Renal cortex interstitium (tissue), 11 donors: ENCODE results near the gene DCLK1. TPM values are rescaled to one million over a fixed set of nuclear protein-coding genes. Genes with fewer than 3 reads are reported as not detected.

Experiments used
- DNase-seq, 11 donors: peaks; one replicate each; pipeline ENCODE4 v3.0.0-alpha.2; 2013; ENCODE audit warnings: low read depth in 9 of 11, low spot score in 4 of 11; ENCODE audit errors: extremely low read depth in 1 of 11
- polyA plus RNA-seq, 3 donors: library from polyadenylated mRNA; unstranded; fragments of 120-200 nt; gene quantifications; one replicate each; pipeline ENCODE4 v1.2.1, GENCODE V29; 2013; ENCODE audit not compliant: insufficient read length in 3 of 3

Gene DCLK1
- polyA plus RNA-seq, 3 donors = 5.2 to 6.4 (median 5.8) TPM

GRCh38 chr13:36061621-36062020 is 69.6 kb downstream of the DCLK1 start:
- DNase-seq = no peak

GRCh38 chr13:36061054-36061453 is 70.1 kb downstream of the DCLK1 start:
- no peak for DNase-seq

- DNase-seq = no peak
Observed at GRCh38 chr13:36059321-36059720, 71.9 kb downstream of the DCLK1 start.

- no peak for DNase-seq
Observed at GRCh38 chr13:36058116-36058515, 73.1 kb downstream of the DCLK1 start.

- DNase-seq = no peak
Observed at GRCh38 chr13:36057547-36057946, 73.6 kb downstream of the DCLK1 start.

GRCh38 chr13:36057041-36057440 is 74.1 kb downstream of the DCLK1 start:
- no peak for DNase-seq

GRCh38 chr13:36055366-36055765 is 75.8 kb downstream of the DCLK1 start:
- DNase-seq = no peak

- DNase-seq = no peak
Observed at GRCh38 chr13:36054041-36054440, 77.1 kb downstream of the DCLK1 start.

- DNase-seq = no peak
Observed at GRCh38 chr13:36051082-36051481, 80.1 kb downstream of the DCLK1 start.

- DNase-seq = no peak
Observed at GRCh38 chr13:36046672-36047071, 84.5 kb downstream of the DCLK1 start.

GRCh38 chr13:36038785-36039555 is 92.2 kb downstream of the DCLK1 start:
- DNase-seq = no peak

- DNase-seq = no peak
Observed at GRCh38 chr13:36033035-36033434, 98.1 kb downstream of the DCLK1 start.

GRCh38 chr13:36031490-36031889 is 99.7 kb downstream of the DCLK1 start:
- DNase-seq = no peak

GRCh38 chr13:36030670-36031331 is 100.4 kb downstream of the DCLK1 start:
- DNase-seq = no peak

GRCh38 chr13:36029166-36029565 is 102.0 kb downstream of the DCLK1 start:
- DNase-seq = no peak

GRCh38 chr13:36028359-36029025 is 102.7 kb downstream of the DCLK1 start:
- DNase-seq = no peak

- no peak for DNase-seq
Observed at GRCh38 chr13:36026531-36026930, 104.7 kb downstream of the DCLK1 start.

GRCh38 chr13:36014763-36015162 is 116.4 kb downstream of the DCLK1 start:
- DNase-seq = no peak

GRCh38 chr13:36006894-36007675 is 124.1 kb downstream of the DCLK1 start:
- no peak for DNase-seq
